ENCODE measurements around the gene PEMT.

GRCh38 chr17:17623904-17624303 lies 32.4 kb upstream of the PEMT start:
- no peak for TF ChIP-seq CTCF (IDR thresholded peaks at IDR 0.05)
- TF ChIP-seq POLR2AphosphoS5 (IDR thresholded peaks at IDR 0.05), result no peak
- no peak for TF ChIP-seq POLR2A (IDR thresholded peaks at IDR 0.05)

All from transverse colon (tissue), 4 donors.